Erythroblast (primary cell): ENCODE results near the gene MS4A10.

Source experiments
- GATA1 ChIP-seq: IDR thresholded peaks from 2 replicates; pipeline ENCODE4 v1.6.1; 2011; ENCODE audit warnings: low read depth, mild to moderate bottlenecking, control low read depth, low read length, moderate library complexity
- POLR2A ChIP-seq: IDR thresholded peaks from 2 replicates; pipeline ENCODE4 v1.6.1; 2011; ENCODE audit warnings: mild to moderate bottlenecking, low read length

GRCh38 chr11:60848714-60849151 lies 63.6 kb downstream of the MS4A10 start:
- no peak for TF ChIP-seq POLR2A
- TF ChIP-seq GATA1 = no peak
